B cell (primary cell): ENCODE data around the gene P2RX5. TPM values are rescaled to one million over a fixed set of nuclear protein-coding genes. Genes with fewer than 3 reads are reported as not detected.
A peak's percentile ranks its signal among the peaks of the same experiment; 100 is the strongest.

Experiments
- ATAC-seq: fragments of 200-7000 bp; cut with Tn5 transposase; one replicate; pipeline ENCODE4 v1.10.0; 2021; ENCODE audit warnings: low read depth, mild to moderate bottlenecking, moderate number of reproducible peaks, moderate library complexity
- CTCF ChIA-PET: fragments of 350-600 bp; sonication (Branson Sonifier 250); formaldehyde crosslinking; loops from one replicate; lab custom pipeline; 2021; ENCODE audit warnings: antibody characterized with exemption, inconsistent platforms; lab: Charles Lee
- POLR2A ChIA-PET: fragments of 350-600 bp; sonication (Branson Sonifier 250); formaldehyde crosslinking; loops from one replicate; lab custom pipeline; 2021; ENCODE audit warnings: antibody characterized with exemption; lab: Charles Lee
- DNase-seq: peaks from one replicate; pipeline ENCODE4 v3.0.0; 2013
- H2AFZ ChIP-seq: 2 replicates; pipeline ENCODE4 v1.6.1; 2012; ENCODE audit warnings: mild to moderate bottlenecking, low read depth, low read length; ENCODE audit not compliant: insufficient read depth, poor library complexity, severe bottlenecking
- H3K27ac ChIP-seq, 2 donors: 1 replicate in 1 of 2; 2 replicates in 1 of 2; pipeline ENCODE4 v1.5.1; 2012 to 2013; ENCODE audit warnings: low read length in 2 of 2, mild to moderate bottlenecking in 2 of 2, moderate library complexity in 1 of 2
- H3K27me3 ChIP-seq, 4 experiments: fragments of 200-600 bp in 1 of 4; sonication (generic) in 1 of 4; replicated peaks in 1 of 4; 1 replicate in 2 of 4; 2 replicates in 2 of 4; pipeline versions ENCODE4 v1.6.1 to v1.7.0; 2013 to 2016; ENCODE audit warnings: low read length in 3 of 4, mild to moderate bottlenecking in 2 of 4, mixed read lengths in 1 of 4, moderate library complexity in 1 of 4; ENCODE audit not compliant: insufficient read depth in 4 of 4, control insufficient read depth in 3 of 4; ENCODE audit errors: control extremely low read depth in 1 of 4
- H3K36me3 ChIP-seq, 2 experiments: replicated peaks in 1 of 2; 1 replicate in 1 of 2; 2 replicates in 1 of 2; pipeline versions ENCODE4 v1.6.1 to v1.7.1; 2013; ENCODE audit warnings: low read length in 1 of 2; ENCODE audit not compliant: insufficient read depth in 2 of 2, control insufficient read depth in 1 of 2; ENCODE audit errors: control extremely low read depth in 1 of 2, extremely low read depth in 1 of 2
- H3K4me1 ChIP-seq, 2 donors: fragments of 200-600 bp in 1 of 2; sonication (generic) in 1 of 2; 1 replicate in 1 of 2; 2 replicates in 1 of 2; pipeline versions ENCODE4 v1.5.1 to v1.6.1; 2013 to 2017; ENCODE audit warnings: low read length in 2 of 2; ENCODE audit not compliant: control insufficient read depth in 2 of 2, insufficient read depth in 2 of 2
- H3K4me2 ChIP-seq: replicated peaks from 2 replicates; pipeline ENCODE3; 2012; ENCODE audit warnings: mild to moderate bottlenecking, low read depth, low read length; ENCODE audit not compliant: poor library complexity, severe bottlenecking
- H3K4me3 ChIP-seq, 5 experiments: fragments of 200-600 bp in 1 of 5; sonication (generic) in 1 of 5; 1 replicate in 3 of 5; 2 replicates in 2 of 5; pipeline versions ENCODE4 v1.5.1 to v1.7.0; 2011 to 2016; ENCODE audit warnings: low read length in 4 of 5, mild to moderate bottlenecking in 4 of 5, low read depth in 2 of 5, control low read depth in 1 of 5, moderate library complexity in 1 of 5; ENCODE audit not compliant: insufficient read depth in 1 of 5; ENCODE audit errors: control extremely low read depth in 1 of 5, extremely low read depth in 1 of 5
- H3K79me2 ChIP-seq: fragments of 200-600 bp; sonication (generic); one replicate; pipeline ENCODE4 v1.6.0; 2016; ENCODE audit warnings: low read length; ENCODE audit not compliant: control insufficient read depth, insufficient read depth
- H3K9ac ChIP-seq: fragments of 200-600 bp; sonication (generic); 2 replicates; pipeline ENCODE4 v1.6.1; 2017; ENCODE audit warnings: mild to moderate bottlenecking, low read length, moderate library complexity
- H3K9me3 ChIP-seq, 3 donors: one replicate each; pipeline versions ENCODE4 v1.6.1 to v1.7.1; 2013; ENCODE audit warnings: low read length in 2 of 3; ENCODE audit not compliant: control insufficient read depth in 2 of 3, insufficient read depth in 1 of 3; ENCODE audit errors: control extremely low read depth in 1 of 3
- H4K20me1 ChIP-seq: 2 replicates; pipeline ENCODE4 v1.6.0; 2012; ENCODE audit warnings: mild to moderate bottlenecking, low read length; ENCODE audit not compliant: insufficient read depth, control insufficient read depth, poor library complexity, severe bottlenecking
- H3K27ac Mint-ChIP-seq: one replicate; pipeline ENCODE4 v1.8.0; 2021; ENCODE audit warnings: mixed read lengths
- H3K27me3 Mint-ChIP-seq: one replicate; pipeline ENCODE4 v1.8.0; 2021; ENCODE audit warnings: mixed read lengths
- H3K4me1 Mint-ChIP-seq: one replicate; pipeline ENCODE4 v1.8.0; 2021; ENCODE audit warnings: mixed read lengths
- H3K4me3 Mint-ChIP-seq: one replicate; pipeline ENCODE4 v1.8.0; 2021; ENCODE audit warnings: mixed read lengths
- H3K9me3 Mint-ChIP-seq: one replicate; pipeline ENCODE4 v1.8.0; 2022; ENCODE audit warnings: mixed read lengths; ENCODE audit not compliant: insufficient read depth
- CTCF ChIP-seq: fragments of 200-600 bp; IDR thresholded peaks from one replicate; pipeline ENCODE4 v1.8.0; 2022; ENCODE audit warnings: antibody characterized with exemption, mild to moderate bottlenecking
- EZH2 ChIP-seq: IDR thresholded peaks from 2 replicates; pipeline ENCODE4 v1.6.1; 2012; ENCODE audit warnings: borderline replicate concordance, low read depth, mild to moderate bottlenecking, moderate library complexity, low read length; ENCODE audit not compliant: insufficient read depth, poor library complexity, severe bottlenecking
- WGBS: methylation state at CpG from one replicate; pipeline ENCODE4 v1.1.5; 2013; ENCODE audit warnings: missing lambda C conversion rate; ENCODE audit not compliant: insufficient coverage; 5-methylcytosine and 5-hydroxymethylcytosine counted together
- intact Hi-C: fragments of 100-400 bp; cut with micrococcal nuclease; formaldehyde crosslinking; loops from one replicate; pipeline ENCODE4 v1.10.0; 2022
- polyA plus RNA-seq: library from polyadenylated mRNA; depleted of rRNA; stranded (reverse); fragments of >200 nt; gene quantifications from 2 replicates; pipeline ENCODE4 v1.2.3, GENCODE V29; 2012
- total RNA-seq, 2 donors: library from RNA; stranded (reverse); fragments of 120-200 nt in 1 of 2; gene quantifications; 1 replicate in 1 of 2; 2 replicates in 1 of 2; pipeline versions ENCODE4 v1.2.3 to v1.2.4, GENCODE V29; 2013 to 2022

Gene P2RX5
- total and polyA plus RNA-seq, 2 donors (not counting 1 experiment from before 2014, with no cell fraction given) = 405 to 745 TPM

GRCh38 chr17:3692346-3692745 is 3.6 kb downstream of the P2RX5 start:
- 80% methylated on average over 7 of the region's 9 CpGs for WGBS
- peaks cover 66% of the 10 kb centered on the region for H3K4me1 Mint-ChIP-seq
- Histone ChIP-seq H3K4me2 (peak overlapping the region; percentile 80), H3K9ac (peak overlapping the region; percentile 61), H3K4me3 (peak overlapping the region; percentile 18 to 88 (median 78)), H2AFZ (no peak overlapping the region), H3K4me1 (peaks cover 55 to 75% of the 10 kb centered on the region in 2 donors), H3K9me3 (no peaks in the 10 kb centered on the region), H3K36me3 (peaks cover 0 to 46% of the 10 kb centered on the region in 2 experiments), H3K79me2 (peaks cover 82% of the 10 kb centered on the region), H4K20me1 (peaks cover 57% of the 10 kb centered on the region), H3K27ac (peak overlapping the region; percentile 69 to 91), H3K27me3 (no peaks in the 10 kb centered on the region)
- ChIA-PET POLR2A (interaction anchor here (0.6 to 6.4 kb wide), 5 partner anchors 18 to 1018 kb away, joined by 3 to 63 read pairs (median 5); partner anchors contain the start of gene HASPIN), CTCF (interaction anchor here (0.8 to 5.0 kb wide), 12 partner anchors 9 to 643 kb away, joined by 3 to 38 read pairs (median 4); no protein-coding TSS in a partner anchor)
- intact Hi-C loops = loop anchor here (5.0 kb wide), 2 partner anchors 220 to 275 kb away; no protein-coding TSS in a partner anchor
- H3K27ac Mint-ChIP-seq = peak overlapping the region; percentile 88
- no peak for DNase-seq
- H3K9me3 Mint-ChIP-seq = no peaks in the 10 kb centered on the region
- H3K4me3 Mint-ChIP-seq = peak overlapping the region; percentile 77
- no peaks in the 10 kb centered on the region for H3K27me3 Mint-ChIP-seq
- no peak for ATAC-seq
- TF ChIP-seq CTCF (peak; percentile 19), EZH2 (no peak)

GRCh38 chr17:3691617-3692067 is 4.3 kb downstream of the P2RX5 start:
- TF ChIP-seq CTCF (no peak), EZH2 (no peak)
- DNase-seq = no peak
- H3K9me3 Mint-ChIP-seq = no peaks in the 10 kb centered on the region
- Histone ChIP-seq H3K79me2 (peaks cover 78% of the 10 kb centered on the region), H3K9ac (peak overlapping the region; percentile 53), H3K9me3 (no peaks in the 10 kb centered on the region), H3K27me3 (no peaks in the 10 kb centered on the region), H3K4me3 (peak overlapping the region in 3 of 5 experiments; percentile 7 to 78 (median 47)), H4K20me1 (peaks cover 57% of the 10 kb centered on the region), H3K27ac (peak overlapping the region; percentile 35 to 57), H3K36me3 (peaks cover 0 to 46% of the 10 kb centered on the region in 2 experiments), H3K4me1 (peaks cover 53 to 68% of the 10 kb centered on the region in 2 donors), H2AFZ (no peak overlapping the region), H3K4me2 (peak overlapping the region; percentile 80)
- peaks cover 63% of the 10 kb centered on the region for H3K4me1 Mint-ChIP-seq
- H3K27me3 Mint-ChIP-seq = no peaks in the 10 kb centered on the region
- WGBS = 88% methylated on average over 9 of the region's 16 CpGs
- CTCF ChIA-PET = interaction anchor here (0.6 to 5.0 kb wide), 15 partner anchors 9 to 642 kb away, joined by 3 to 38 read pairs (median 4); no protein-coding TSS in a partner anchor
- intact Hi-C loops = loop anchor here (5.0 kb wide), 2 partner anchors 221 to 276 kb away; no protein-coding TSS in a partner anchor
- H3K4me3 Mint-ChIP-seq = peak overlapping the region; percentile 78
- no peak for ATAC-seq
- POLR2A ChIA-PET = interaction anchor here (0.6 to 2.0 kb wide), 6 partner anchors 19 to 79 kb away, joined by 3 to 16 read pairs (median 4); partner anchors contain the start of gene HASPIN
- H3K27ac Mint-ChIP-seq = peak overlapping the region; percentile 94
